OCI-LY1 (cell line): ENCODE data around the gene ZBTB47.

Experiments
- H2AFZ ChIP-seq: fragments of 200-600 bp; sonication (generic), shearing (Covaris generic); 2 replicates; pipeline ENCODE4 v1.6.0; 2014; ENCODE audit warnings: antibody characterized with exemption, mild to moderate bottlenecking, low read length
- H3F3A ChIP-seq: fragments of 200-600 bp; sonication (generic), shearing (Covaris generic); 2 replicates; pipeline ENCODE4 v1.6.0; 2014; ENCODE audit warnings: mild to moderate bottlenecking, antibody characterized with exemption, low read length, moderate library complexity; ENCODE audit not compliant: insufficient read depth
- H3K27ac ChIP-seq: fragments of 200-600 bp; sonication (generic); 2 replicates; pipeline ENCODE4 v1.5.1; 2014; ENCODE audit warnings: low read length, mixed run types, mild to moderate bottlenecking, low read depth; ENCODE audit not compliant: poor library complexity, severe bottlenecking
- H3K27me3 ChIP-seq: fragments of 200-600 bp; sonication (generic); 2 replicates; pipeline ENCODE4 v1.6.0; 2014; ENCODE audit warnings: antibody characterized with exemption, mild to moderate bottlenecking, low read length, moderate library complexity; ENCODE audit not compliant: insufficient read depth
- H3K36me3 ChIP-seq: fragments of 200-600 bp; sonication (generic); 2 replicates; pipeline ENCODE4 v1.6.1; 2014; ENCODE audit warnings: mild to moderate bottlenecking, antibody characterized with exemption, low read length, moderate library complexity, mixed read lengths; ENCODE audit not compliant: insufficient read depth
- H3K4me1 ChIP-seq: fragments of 200-600 bp; sonication (generic); 2 replicates; pipeline ENCODE4 v1.5.1; 2014; ENCODE audit warnings: mild to moderate bottlenecking, low read length, moderate library complexity; ENCODE audit not compliant: insufficient read depth, severe bottlenecking
- H3K4me2 ChIP-seq: fragments of 200-600 bp; sonication (generic), shearing (Covaris generic); 2 replicates; pipeline ENCODE4 v1.6.1; 2014; ENCODE audit warnings: low read length
- H3K4me3 ChIP-seq: fragments of 200-600 bp; sonication (generic); 2 replicates; pipeline ENCODE4 v1.5.1; 2014; ENCODE audit warnings: low read length, low read depth, mild to moderate bottlenecking, mixed read lengths; ENCODE audit not compliant: poor library complexity, severe bottlenecking
- H3K79me2 ChIP-seq: fragments of 200-600 bp; shearing (Covaris generic); 2 replicates; pipeline ENCODE4 v1.6.1; 2016; ENCODE audit warnings: mixed run types, low read length, mixed read lengths; ENCODE audit not compliant: insufficient read depth
- H3K9ac ChIP-seq: fragments of 200-600 bp; sonication (generic), shearing (Covaris generic); 2 replicates; pipeline ENCODE4 v1.6.1; 2014; ENCODE audit warnings: mild to moderate bottlenecking, low read length, mixed read lengths
- H3K9me2 ChIP-seq: fragments of 200-600 bp; sonication (generic), shearing (Covaris generic); 2 replicates; pipeline ENCODE4 v1.6.1; 2014; ENCODE audit warnings: low read depth, mild to moderate bottlenecking, low read length, mixed read lengths
- H3K9me3 ChIP-seq: fragments of 200-600 bp; shearing (Covaris generic); 2 replicates; pipeline ENCODE4 v1.6.1; 2014; ENCODE audit warnings: low read length, mixed read lengths
- H4K20me1 ChIP-seq: fragments of 200-600 bp; sonication (generic), shearing (Covaris generic); 2 replicates; pipeline ENCODE4 v1.6.0; 2016; ENCODE audit warnings: mild to moderate bottlenecking, low read length; ENCODE audit not compliant: insufficient read depth
- EZH2 ChIP-seq: fragments of 200-600 bp; sonication (generic), shearing (Covaris generic); IDR thresholded peaks from 2 replicates; pipeline ENCODE4 v1.8.0; 2017; ENCODE audit warnings: borderline replicate concordance, mixed run types, mild to moderate bottlenecking, antibody characterized with exemption, low read length, moderate library complexity, mixed read lengths
- TF ChIP-seq, protein P1 (sequence below): fragments of 200-600 bp; sonication (generic), shearing (Covaris generic); IDR thresholded peaks from 2 replicates; pipeline ENCODE4 v1.5.1; 2017; ENCODE audit warnings: mild to moderate bottlenecking, antibody characterized with exemption, low read length, moderate library complexity, mixed read lengths

ZBTB47 gene

DNA sequence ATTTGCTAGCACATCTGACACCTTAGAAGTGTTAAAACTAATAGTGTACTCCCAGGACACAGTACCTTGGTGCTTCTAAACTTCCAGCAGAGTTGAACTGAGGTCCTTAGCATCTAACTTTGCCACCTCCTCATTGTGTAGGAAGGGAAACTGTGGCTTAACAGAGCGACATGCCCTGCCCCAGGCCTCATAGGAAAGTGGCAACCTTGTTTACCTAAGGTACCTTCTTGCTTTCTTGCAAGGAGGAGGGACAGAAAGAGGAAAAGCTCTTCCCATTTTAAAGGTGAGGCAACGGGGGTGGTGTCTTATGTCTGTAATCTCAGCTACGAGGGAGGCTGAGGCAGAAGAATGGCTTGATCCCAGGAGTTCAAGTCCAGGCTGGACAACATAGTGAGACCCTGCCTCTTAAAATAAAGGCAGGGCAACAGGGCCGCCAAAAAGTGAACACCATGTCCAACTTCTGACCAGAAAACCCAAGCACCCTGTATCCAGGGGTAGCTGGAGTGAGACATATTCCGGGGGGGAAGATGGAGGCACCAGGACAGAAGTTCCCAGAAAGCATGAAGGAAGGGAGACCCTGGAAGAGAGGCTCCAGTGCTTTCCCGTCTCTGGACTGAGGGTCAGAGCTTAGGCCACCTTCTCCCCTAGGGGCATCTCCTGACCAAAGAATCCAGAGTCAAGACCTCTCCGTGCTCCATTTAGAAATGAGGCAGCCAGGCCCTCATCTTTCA, 31.3 kb downstream of the ZBTB47 start:
- Histone ChIP-seq H3K36me3 (no peaks in the 10 kb centered on the region), H3K9me2 (no peaks in the 10 kb centered on the region), H3K4me3 (no peak overlapping the region), H3F3A (no peaks in the 10 kb centered on the region), H3K4me2 (no peak overlapping the region), H3K27ac (no peak overlapping the region), H3K27me3 (no peaks in the 10 kb centered on the region), H3K9ac (no peak overlapping the region), H3K9me3 (no peaks in the 10 kb centered on the region), H4K20me1 (no peaks in the 10 kb centered on the region), H3K79me2 (no peaks in the 10 kb centered on the region), H2AFZ (no peak overlapping the region), H3K4me1 (no peaks in the 10 kb centered on the region)
- no peak for TF ChIP-seq EZH2
- TF ChIP-seq, protein P1, sequence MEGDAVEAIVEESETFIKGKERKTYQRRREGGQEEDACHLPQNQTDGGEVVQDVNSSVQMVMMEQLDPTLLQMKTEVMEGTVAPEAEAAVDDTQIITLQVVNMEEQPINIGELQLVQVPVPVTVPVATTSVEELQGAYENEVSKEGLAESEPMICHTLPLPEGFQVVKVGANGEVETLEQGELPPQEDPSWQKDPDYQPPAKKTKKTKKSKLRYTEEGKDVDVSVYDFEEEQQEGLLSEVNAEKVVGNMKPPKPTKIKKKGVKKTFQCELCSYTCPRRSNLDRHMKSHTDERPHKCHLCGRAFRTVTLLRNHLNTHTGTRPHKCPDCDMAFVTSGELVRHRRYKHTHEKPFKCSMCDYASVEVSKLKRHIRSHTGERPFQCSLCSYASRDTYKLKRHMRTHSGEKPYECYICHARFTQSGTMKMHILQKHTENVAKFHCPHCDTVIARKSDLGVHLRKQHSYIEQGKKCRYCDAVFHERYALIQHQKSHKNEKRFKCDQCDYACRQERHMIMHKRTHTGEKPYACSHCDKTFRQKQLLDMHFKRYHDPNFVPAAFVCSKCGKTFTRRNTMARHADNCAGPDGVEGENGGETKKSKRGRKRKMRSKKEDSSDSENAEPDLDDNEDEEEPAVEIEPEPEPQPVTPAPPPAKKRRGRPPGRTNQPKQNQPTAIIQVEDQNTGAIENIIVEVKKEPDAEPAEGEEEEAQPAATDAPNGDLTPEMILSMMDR = no peak

DNA sequence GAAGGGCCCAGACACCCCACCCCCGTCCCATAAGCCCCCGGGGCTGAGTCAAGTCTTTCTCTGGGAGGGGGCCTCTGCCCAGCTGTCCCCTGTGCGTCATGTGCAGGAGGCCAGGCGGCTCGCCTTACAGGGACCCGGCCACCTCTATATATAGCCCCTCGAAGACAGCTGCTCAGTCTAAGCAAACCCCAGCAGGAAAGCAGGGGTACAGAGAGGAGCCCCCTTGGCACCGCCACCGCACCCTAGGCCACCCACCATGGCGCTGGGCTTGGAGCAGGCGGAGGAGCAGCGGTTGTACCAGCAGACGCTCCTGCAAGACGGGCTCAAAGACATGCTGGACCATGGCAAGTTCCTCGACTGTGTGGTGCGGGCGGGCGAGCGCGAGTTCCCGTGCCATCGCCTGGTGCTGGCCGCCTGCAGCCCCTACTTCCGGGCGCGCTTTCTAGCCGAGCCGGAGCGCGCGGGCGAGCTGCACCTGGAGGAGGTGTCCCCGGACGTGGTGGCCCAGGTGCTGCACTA, 31.9 kb downstream of the ZBTB47 start, which contains the start of gene KLHL40:
KLHL40 (plus strand) TSS at position 175 of the 519 bp plus-strand sequence; CDS start at position 257, 82 bp downstream.
- Histone ChIP-seq H3K9me3 (no peaks in the 10 kb centered on the region), H3K27ac (no peak within 1 kb of the TSS), H3K4me3 (no peak within 1 kb of the TSS), H3K27me3 (no peaks in the 10 kb centered on the region), H3K9me2 (no peaks in the 10 kb centered on the region), H3K4me1 (no peaks in the 10 kb centered on the region), H3K9ac (no peak within 1 kb of the TSS), H2AFZ (no peak within 1 kb of the TSS), H3F3A (no peaks in the 10 kb centered on the region), H3K4me2 (no peak within 1 kb of the TSS), H3K36me3 (no peaks in the 10 kb centered on the region), H3K79me2 (no peaks in the 10 kb centered on the region), H4K20me1 (no peaks in the 10 kb centered on the region)
- TF ChIP-seq, protein P1 = no peak
- TF ChIP-seq EZH2 = no peak

DNA sequence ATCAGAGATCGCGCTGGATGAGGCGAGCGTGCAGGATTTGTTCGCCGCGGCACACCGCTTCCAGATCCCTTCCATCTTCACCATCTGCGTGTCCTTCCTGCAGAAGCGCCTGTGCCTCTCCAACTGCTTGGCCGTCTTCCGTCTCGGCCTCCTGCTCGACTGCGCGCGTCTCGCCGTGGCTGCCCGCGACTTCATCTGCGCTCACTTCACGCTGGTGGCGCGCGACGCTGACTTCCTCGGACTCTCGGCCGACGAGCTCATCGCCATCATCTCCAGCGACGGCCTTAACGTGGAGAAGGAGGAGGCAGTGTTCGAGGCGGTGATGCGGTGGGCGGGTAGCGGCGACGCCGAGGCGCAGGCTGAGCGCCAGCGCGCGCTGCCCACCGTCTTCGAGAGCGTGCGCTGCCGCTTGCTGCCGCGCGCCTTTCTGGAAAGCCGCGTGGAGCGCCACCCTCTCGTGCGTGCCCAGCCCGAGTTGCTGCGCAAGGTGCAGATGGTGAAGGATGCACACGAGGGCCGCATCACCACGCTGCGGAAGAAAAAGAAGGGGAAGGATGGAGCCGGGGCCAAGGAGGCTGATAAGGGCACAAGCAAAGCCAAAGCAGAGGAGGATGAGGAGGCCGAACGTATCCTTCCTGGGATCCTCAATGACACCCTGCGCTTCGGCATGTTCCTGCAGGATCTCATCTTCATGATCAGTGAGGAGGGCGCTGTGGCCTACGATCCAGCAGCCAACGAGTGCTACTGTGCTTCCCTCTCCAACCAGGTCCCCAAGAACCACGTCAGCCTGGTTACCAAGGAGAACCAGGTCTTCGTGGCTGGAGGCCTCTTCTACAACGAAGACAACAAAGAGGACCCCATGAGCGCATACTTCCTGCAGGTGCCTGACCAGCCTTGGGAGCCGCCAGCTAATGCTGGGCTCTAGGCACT, 32.7 kb downstream of the ZBTB47 start:
- H3K9me3 ChIP-seq = no peaks in the 10 kb centered on the region
- no peak overlapping the region for H3K9ac ChIP-seq
- no peaks in the 10 kb centered on the region for H4K20me1 ChIP-seq
- no peak for TF ChIP-seq EZH2
- TF ChIP-seq, protein P1 = no peak
- no peaks in the 10 kb centered on the region for H3K9me2 ChIP-seq
- no peak overlapping the region for H3K4me3 ChIP-seq
- H3K27ac ChIP-seq = no peak overlapping the region
- H3K36me3 ChIP-seq = no peaks in the 10 kb centered on the region
- no peaks in the 10 kb centered on the region for H3F3A ChIP-seq
- no peak overlapping the region for H2AFZ ChIP-seq
- no peaks in the 10 kb centered on the region for H3K79me2 ChIP-seq
- no peaks in the 10 kb centered on the region for H3K27me3 ChIP-seq
- no peak overlapping the region for H3K4me2 ChIP-seq
- no peaks in the 10 kb centered on the region for H3K4me1 ChIP-seq
